GM12878 (cell line): Measurements from ENCODE around the gene SHISA6. TPM values are rescaled to one million over a fixed set of nuclear protein-coding genes. Genes with fewer than 3 reads are reported as not detected.

Source experiments
- ATAC-seq: fragments of 200-7000 bp; cut with Tn5 transposase; 3 replicates; pipeline ENCODE4 v1.9.1; 2020; ENCODE audit warnings: mild to moderate bottlenecking, moderate library complexity
- BruUV-seq: library from RNA; stranded (reverse); fragments of 400-500 nt; replicated peaks from 2 replicates; lab custom pipeline; 2021; lab: Mats Ljungman, UMichigan
- CTCF ChIA-PET: fragments of 300-600 bp; sonication (Branson Sonifier 250); formaldehyde crosslinking; extraction: SDS; loops from one replicate; lab custom pipeline; 2021; ENCODE audit warnings: inconsistent platforms; lab: Yijun Ruan, JAX
- POLR2A ChIA-PET: fragments of 350-600 bp; formaldehyde crosslinking; extraction: SDS; loops from one replicate; lab custom pipeline; 2021; ENCODE audit warnings: inconsistent platforms; lab: Charles Lee
- RAD21 ChIA-PET: fragments of 300-600 bp; sonication (Branson Sonifier 250); formaldehyde crosslinking; loops from one replicate; lab custom pipeline; 2023; ENCODE audit warnings: antibody characterized with exemption; ENCODE audit not compliant: unreplicated experiment; lab: Charles Lee
- SMC1A ChIA-PET: fragments of 300-600 bp; sonication (Branson Sonifier 250); formaldehyde crosslinking; loops from one replicate; lab custom pipeline; 2023; ENCODE audit not compliant: unreplicated experiment, uncharacterized antibody; lab: Charles Lee
- DNase-seq: peaks from one replicate; pipeline ENCODE4 v3.0.0-alpha.2; 2011; ENCODE audit warnings: low read depth, low spot score
- FAIRE-seq: peaks from 3 replicates; lab custom pipeline; 2011; peaks lifted over from hg19 to GRCh38; lab: Jason Lieb, UNC
- H2AFZ ChIP-seq: 2 replicates; pipeline ENCODE4 v1.6.0; 2011; ENCODE audit warnings: low read depth, low read length, control low read depth; ENCODE audit not compliant: control insufficient read depth
- H3K27ac ChIP-seq: 2 replicates; pipeline ENCODE4 v1.5.1; 2011; ENCODE audit warnings: control low read depth; ENCODE audit not compliant: control insufficient read depth, insufficient read depth
- H3K27me3 ChIP-seq, 2 experiments: replicated peaks in 1 of 2; 2 replicates each; pipeline versions ENCODE4 v1.6.0 to v1.6.1; 2011; ENCODE audit warnings: low read length in 1 of 2; ENCODE audit not compliant: control insufficient read depth in 2 of 2, insufficient read depth in 2 of 2
- H3K36me3 ChIP-seq, 2 experiments: 2 replicates each; pipeline ENCODE4 v1.5.1; 2011; ENCODE audit warnings: low read length in 1 of 2; ENCODE audit not compliant: control insufficient read depth in 2 of 2, insufficient read depth in 2 of 2
- H3K4me1 ChIP-seq: 2 replicates; pipeline ENCODE4 v1.6.1; 2011; ENCODE audit warnings: mild to moderate bottlenecking, low read length, moderate library complexity, mixed read lengths; ENCODE audit not compliant: control insufficient read depth, insufficient read depth
- H3K4me2 ChIP-seq: 2 replicates; pipeline ENCODE4 v1.6.0; 2011; ENCODE audit warnings: control low read depth; ENCODE audit not compliant: control insufficient read depth, insufficient read depth
- H3K4me3 ChIP-seq: fragments of 200-600 bp; sonication (generic); 2 replicates; pipeline ENCODE4 v1.5.1; 2016
- H3K79me2 ChIP-seq: 2 replicates; pipeline ENCODE4 v1.6.0; 2011; ENCODE audit warnings: low read length; ENCODE audit not compliant: control insufficient read depth, insufficient read depth
- H3K9ac ChIP-seq: 2 replicates; pipeline ENCODE4 v1.8.0; 2011; ENCODE audit warnings: low read length, control low read depth, mixed read lengths; ENCODE audit not compliant: control insufficient read depth, insufficient read depth
- H3K9me3 ChIP-seq: replicated peaks from 3 replicates; pipeline ENCODE4 v1.5.1; 2011; ENCODE audit warnings: mild to moderate bottlenecking, low read length; ENCODE audit not compliant: control insufficient read depth, insufficient read depth
- H4K20me1 ChIP-seq: 2 replicates; pipeline ENCODE4 v1.6.0; 2011; ENCODE audit not compliant: control insufficient read depth, insufficient read depth
- ATF2 ChIP-seq: IDR thresholded peaks from 2 replicates; pipeline ENCODE4 v1.6.1; 2012; ENCODE audit warnings: low read length, inconsistent platforms
- CHD4 ChIP-seq: fragments of 200-600 bp; sonication (generic); IDR thresholded peaks from 2 replicates; pipeline ENCODE4 v1.6.1; 2016; ENCODE audit warnings: mild to moderate bottlenecking
- E4F1 ChIP-seq: fragments of 450-650 bp; IDR thresholded peaks from 2 replicates; pipeline ENCODE4 v1.6.1; 2018; ENCODE audit warnings: borderline replicate concordance, mild to moderate bottlenecking; ENCODE audit not compliant: partially characterized antibody
- EGR1 ChIP-seq, 2 experiments: IDR thresholded peaks; 1 replicate in 1 of 2; 2 replicates in 1 of 2; pipeline ENCODE4 v1.6.1; 2011 to 2012; ENCODE audit warnings: low read depth in 2 of 2, low read length in 2 of 2, borderline replicate concordance in 1 of 2, mild to moderate bottlenecking in 1 of 2, moderate library complexity in 1 of 2
- HDAC6 ChIP-seq: fragments of 200-600 bp; sonication (generic); IDR thresholded peaks from one replicate; pipeline ENCODE4 v1.8.0; 2017; ENCODE audit warnings: antibody characterized with exemption; ENCODE audit not compliant: unreplicated experiment
- HSF1 ChIP-seq: fragments of 150-350 bp; IDR thresholded peaks from 2 replicates; pipeline ENCODE4 v1.6.1; 2014; ENCODE audit warnings: mild to moderate bottlenecking, low read depth, low read length
- IKZF2 ChIP-seq, 2 experiments: fragments of 450-650 bp; IDR thresholded peaks; 2 replicates each; pipeline ENCODE4 v1.6.1; 2017; ENCODE audit warnings: mild to moderate bottlenecking in 2 of 2, moderate library complexity in 2 of 2
- KAT2A ChIP-seq: conservative IDR thresholded peaks from 2 replicates; pipeline ENCODE4 v1.6.1; 2011; ENCODE audit warnings: low read depth, low read length; ENCODE audit not compliant: control insufficient read depth
- PML ChIP-seq: IDR thresholded peaks from 2 replicates; pipeline ENCODE4 v1.6.1; 2012; ENCODE audit warnings: low read length, inconsistent platforms
- POLR2AphosphoS2 ChIP-seq: IDR thresholded peaks from 2 replicates; pipeline ENCODE4 v1.6.1; 2011; ENCODE audit warnings: low read depth, mild to moderate bottlenecking, low read length, improper control_type of control experiment, moderate library complexity
- TCF7 ChIP-seq: IDR thresholded peaks from 2 replicates; pipeline ENCODE4 v1.6.1; 2014; ENCODE audit warnings: antibody characterized with exemption, borderline replicate concordance
- ZBTB11 ChIP-seq: fragments of 450-650 bp; formaldehyde crosslinking; IDR thresholded peaks from 2 replicates; pipeline ENCODE4 v1.5.0; 2022; ENCODE audit warnings: mild to moderate bottlenecking, missing genetic modification characterization
- ZNF217 ChIP-seq: fragments of 450-650 bp; IDR thresholded peaks from 2 replicates; pipeline ENCODE4 v1.6.1; 2017; ENCODE audit warnings: antibody characterized with exemption, mild to moderate bottlenecking
- ZSCAN29 ChIP-seq: fragments of 450-650 bp; IDR thresholded peaks from 2 replicates; pipeline ENCODE4 v1.6.1; 2017; ENCODE audit warnings: mild to moderate bottlenecking, moderate library complexity
- WGBS: methylation state at CpG from one replicate; pipeline ENCODE4 v1.1.6; 2016; ENCODE audit warnings: low lambda C conversion rate; ENCODE audit not compliant: insufficient replicate concordance, insufficient coverage; ENCODE audit errors: missing lambda C conversion rate; 5-methylcytosine and 5-hydroxymethylcytosine counted together
- in situ Hi-C: fragments of 300-500 bp; cut with MboI; formaldehyde crosslinking; loops from 9 replicates; pipeline ENCODE4 v1.14.3; 2018; ENCODE audit warnings: mixed read lengths
- intact Hi-C: fragments of 100-400 bp; cut with micrococcal nuclease; formaldehyde crosslinking; loops from one replicate; pipeline ENCODE4 v1.14.2; 2022; ENCODE audit not compliant: unreplicated experiment
- polyA plus RNA-seq, 11 experiments: library from polyadenylated mRNA; depleted of rRNA in 4 of 11; unstranded in 6 of 11; stranded (reverse) in 5 of 11; fragments of >200 nt; fragmentation: Nextera tagmentation in 4 of 11; fragmentation: Illumina TruSeq in 1 of 11; extraction: Ambion mirVana in 4 of 11; extraction: Trizol in 1 of 11; gene quantifications; 1 replicate in 1 of 11; 2 replicates in 10 of 11; pipeline versions ENCODE4 v1.2.1 to v1.2.3, GENCODE V29; 2011 to 2016; ENCODE audit warnings: inconsistent platforms in 2 of 11, missing spikeins in 2 of 11, low read depth in 1 of 11
- total RNA-seq, 4 experiments: library from RNA; depleted of rRNA in 3 of 4; stranded (reverse); fragments of >200 nt in 3 of 4; fragmentation: Illumina TruSeq in 1 of 4; extraction: Trizol in 1 of 4; gene quantifications; 2 replicates each; pipeline versions ENCODE4 v1.2.1 to v1.2.3, GENCODE V29; 2013 to 2021

The SHISA6 gene
- total and polyA plus RNA-seq, 10 of the 15 experiments (the other 5 are each of a cell fraction or from before 2014, with no cell fraction given): not detected

GRCh38 chr17:11561702-11562101 lies 320.7 kb downstream of the SHISA6 start:
- ChIA-PET CTCF (no interaction called here), SMC1A (no interaction called here), RAD21 (no interaction called here), POLR2A (no interaction called here)
- in situ Hi-C loops (no loop called here), intact Hi-C loops (no loop called here)
- Histone ChIP-seq H3K4me1 (no peaks in the 10 kb centered on the region), H2AFZ (no peak overlapping the region), H3K27ac (no peak overlapping the region), H3K27me3 (no peaks in the 10 kb centered on the region), H3K9me3 (no peaks in the 10 kb centered on the region; the same call in 2 of the 3 replicates), H3K79me2 (no peaks in the 10 kb centered on the region), H4K20me1 (no peaks in the 10 kb centered on the region), H3K4me3 (no peak overlapping the region), H3K9ac (no peak overlapping the region), H3K4me2 (no peak overlapping the region), H3K36me3 (no peaks in the 10 kb centered on the region)
- FAIRE-seq (no peak), DNase-seq (no peak), ATAC-seq (no peak)
- WGBS: 14% methylated on average over 2 of the region's 2 CpGs
- BruUV-seq: no TSS peak
- no peak for TF ChIP-seq ATF2
- TF ChIP-seq EGR1 (IDR thresholded peaks at IDR 0.05; ENCODE audit: borderline replicate concordance in 1 of 2, low read depth in 2 of 2, low read length in 2 of 2): no peak
- TF ChIP-seq PML: no peak
- no peak for TF ChIP-seq TCF7
- TF ChIP-seq POLR2AphosphoS2: no peak
- TF ChIP-seq E4F1: no peak
- TF ChIP-seq CHD4: no peak
- TF ChIP-seq KAT2A: no peak
- no peak for TF ChIP-seq ZSCAN29
- TF ChIP-seq ZBTB11 (CRISPR knock-in tag): no peak
- no peak for TF ChIP-seq IKZF2 (IDR thresholded peaks at IDR 0.05)
- no peak for TF ChIP-seq HSF1
- no peak for TF ChIP-seq ZNF217
- TF ChIP-seq HDAC6: no peak
